K562 (cell line): ENCODE measurements around the gene CCDC32. TPM values are rescaled to one million over a fixed set of nuclear protein-coding genes. Genes with fewer than 3 reads are reported as not detected.

ENCODE experiments used
- CBX5 ChIP-seq: IDR thresholded peaks from 2 replicates; pipeline ENCODE4 v1.6.1; 2014; ENCODE audit warnings: low read depth, borderline replicate concordance
- CTCF ChIP-seq, 3 experiments: IDR thresholded peaks in 2 of 3; conservative IDR thresholded peaks in 1 of 3; 2 replicates each; pipeline ENCODE4 v1.5.1; 2011 to 2012; ENCODE audit warnings: low read length in 3 of 3, mild to moderate bottlenecking in 3 of 3, control low read depth in 2 of 3, improper control_type of control experiment in 1 of 3, inconsistent platforms in 1 of 3, low read depth in 1 of 3, mixed read lengths in 1 of 3, moderate library complexity in 1 of 3; ENCODE audit not compliant: insufficient read depth in 2 of 3
- ETV6 ChIP-seq, 3 experiments: fragments of 150-350 bp in 1 of 3; sonication (generic) in 1 of 3; formaldehyde crosslinking in 1 of 3; IDR thresholded peaks; 2 replicates each; pipeline versions ENCODE4 v1.6.1 to v1.8.0; 2014 to 2022; ENCODE audit warnings: borderline replicate concordance in 2 of 3, low read depth in 2 of 3, antibody characterized with exemption in 1 of 3, low read length in 1 of 3, mild to moderate bottlenecking in 1 of 3, missing genetic modification reagents in 1 of 3
- HNRNPK ChIP-seq: fragments of 200-400 bp; formaldehyde crosslinking; IDR thresholded peaks from one replicate; pipeline ENCODE4 v1.6.1; 2018; ENCODE audit warnings: mild to moderate bottlenecking, low read depth, low read length; ENCODE audit not compliant: poor library complexity, severe bottlenecking
- NR3C1 ChIP-seq: sonication (generic); formaldehyde crosslinking; IDR thresholded peaks from 2 replicates; pipeline ENCODE4 v1.8.1; 2022; ENCODE audit warnings: missing genetic modification reagents
- TOE1 ChIP-seq, 2 experiments: fragments of 450-650 bp in 1 of 2; sonication (generic) in 1 of 2; formaldehyde crosslinking in 1 of 2; IDR thresholded peaks; 2 replicates each; pipeline versions ENCODE4 v1.7.1 to v1.8.0; 2016 to 2022; ENCODE audit warnings: borderline replicate concordance in 2 of 2, mild to moderate bottlenecking in 2 of 2, antibody characterized with exemption in 1 of 2, inconsistent platforms in 1 of 2, low read depth in 1 of 2, missing genetic modification reagents in 1 of 2, moderate library complexity in 1 of 2
- ZFP30 ChIP-seq: fragments of 250-450 bp; sonication (Bioruptor Pico); IDR thresholded peaks from 2 replicates; pipeline ENCODE4 v1.8.0; 2022; ENCODE audit warnings: moderate library complexity, mild to moderate bottlenecking, inconsistent platforms, borderline replicate concordance
- ZNF318 ChIP-seq, 2 experiments: fragments of 450-650 bp; IDR thresholded peaks; 2 replicates each; pipeline ENCODE4 v1.6.1; 2016; ENCODE audit warnings: mild to moderate bottlenecking in 2 of 2, borderline replicate concordance in 1 of 2, low read depth in 1 of 2, moderate library complexity in 1 of 2
- polyA plus RNA-seq, 8 experiments: library from polyadenylated mRNA; depleted of rRNA in 4 of 8; stranded (reverse) in 5 of 8; unstranded in 3 of 8; fragments of >200 nt; fragmentation: Nextera tagmentation in 2 of 8; fragmentation: Illumina TruSeq in 1 of 8; extraction: Ambion mirVana in 2 of 8; extraction: Trizol in 1 of 8; gene quantifications; 2 replicates each; pipeline versions ENCODE4 v1.2.1 to v1.2.3, GENCODE V29; 2011 to 2014; ENCODE audit warnings: inconsistent platforms in 1 of 8, missing spikeins in 1 of 8
- total RNA-seq, 7 experiments: library from RNA; depleted of rRNA in 6 of 7; stranded (reverse); fragments of >200 nt in 6 of 7; fragmentation: Illumina TruSeq in 2 of 7; extraction: Trizol in 2 of 7; gene quantifications; 2 replicates each; pipeline versions ENCODE4 v1.2.1 to v1.2.3, GENCODE V29; 2011 to 2021; ENCODE audit warnings: low replicate concordance in 1 of 7
- TF ChIP-seq, protein P1 (sequence below): fragments of 450-650 bp; conservative IDR thresholded peaks from 2 replicates; pipeline ENCODE4 v1.6.1; 2016; ENCODE audit warnings: missing genetic modification characterization, low read depth, mild to moderate bottlenecking, control low read depth, missing compliant biosample characterization

CCDC32 gene
- total and polyA plus RNA-seq, 9 of the 15 experiments (the other 6 are each of a cell fraction or from before 2014, with no cell fraction given), result 22.2 to 94.8 (median 37.1) TPM

- TF ChIP-seq CTCF (IDR thresholded peaks at IDR 0.05 in 2 of 3, conservative IDR thresholded peaks at IDR 0.05 in 1 of 3; ENCODE audit: insufficient read depth in 2 of 3, low read depth in 1 of 3, low read length in 3 of 3), result no peak
- no peak for TF ChIP-seq ZNF318 (IDR thresholded peaks at IDR 0.05; ENCODE audit: borderline replicate concordance in 1 of 2, low read depth in 1 of 2)
- TF ChIP-seq ZFP30 (CRISPR knock-in tag), result no peak
- TF ChIP-seq, protein P1, sequence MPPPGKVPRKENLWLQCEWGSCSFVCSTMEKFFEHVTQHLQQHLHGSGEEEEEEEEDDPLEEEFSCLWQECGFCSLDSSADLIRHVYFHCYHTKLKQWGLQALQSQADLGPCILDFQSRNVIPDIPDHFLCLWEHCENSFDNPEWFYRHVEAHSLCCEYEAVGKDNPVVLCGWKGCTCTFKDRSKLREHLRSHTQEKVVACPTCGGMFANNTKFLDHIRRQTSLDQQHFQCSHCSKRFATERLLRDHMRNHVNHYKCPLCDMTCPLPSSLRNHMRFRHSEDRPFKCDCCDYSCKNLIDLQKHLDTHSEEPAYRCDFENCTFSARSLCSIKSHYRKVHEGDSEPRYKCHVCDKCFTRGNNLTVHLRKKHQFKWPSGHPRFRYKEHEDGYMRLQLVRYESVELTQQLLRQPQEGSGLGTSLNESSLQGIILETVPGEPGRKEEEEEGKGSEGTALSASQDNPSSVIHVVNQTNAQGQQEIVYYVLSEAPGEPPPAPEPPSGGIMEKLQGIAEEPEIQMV (tag), result no peak
- no peak for TF ChIP-seq ETV6 (IDR thresholded peaks at IDR 0.05; ENCODE audit: borderline replicate concordance in 1 of 2, low read depth in 2 of 2, low read length in 1 of 2)
- TF ChIP-seq ETV6 (CRISPR knock-in tag; IDR thresholded peaks at IDR 0.05; ENCODE audit: borderline replicate concordance), result no peak
- TF ChIP-seq NR3C1 (CRISPR knock-in tag), result no peak
- TF ChIP-seq HNRNPK, result no peak
- TF ChIP-seq CBX5, result no peak
- TF ChIP-seq TOE1 (IDR thresholded peaks at IDR 0.05; ENCODE audit: borderline replicate concordance), result peak; percentile 98
- no peak for TF ChIP-seq TOE1 (CRISPR knock-in tag; IDR thresholded peaks at IDR 0.05; ENCODE audit: borderline replicate concordance, low read depth)
Measured at GRCh38 chr15:40564591-40565332, at the start of gene CCDC32 (continued).
